Colonic mucosa (tissue), 4 donors: ENCODE results near the gene RIPK3. TPM values are rescaled to one million over a fixed set of nuclear protein-coding genes. Genes with fewer than 3 reads are reported as not detected.
"Not testable (repeated sequence)": the region's sequence is repeated elsewhere in the genome, so short reads cannot be mapped to it uniquely, and the experiment has no call there.

Source experiments
- DNase-seq: peaks from one replicate; pipeline ENCODE4 v3.0.0-alpha.2; 2020
- H3K27ac ChIP-seq: fragments of 200-600 bp; one replicate; pipeline ENCODE4 v1.8.0; 2021
- H3K27me3 ChIP-seq: fragments of 200-600 bp; one replicate; pipeline ENCODE4 v1.8.0; 2021
- H3K36me3 ChIP-seq: fragments of 200-600 bp; one replicate; pipeline ENCODE4 v1.8.0; 2021
- H3K4me1 ChIP-seq: fragments of 200-600 bp; one replicate; pipeline ENCODE4 v1.8.0; 2021; ENCODE audit warnings: mild to moderate bottlenecking
- H3K4me3 ChIP-seq: fragments of 200-600 bp; one replicate; pipeline ENCODE4 v1.8.0; 2021
- H3K9ac ChIP-seq, 2 donors: one replicate each; pipeline ENCODE4 v1.7.0; 2013; ENCODE audit warnings: control low read depth in 2 of 2, low read depth in 2 of 2, low read length in 2 of 2
- H3K9me3 ChIP-seq: fragments of 200-600 bp; one replicate; pipeline ENCODE4 v1.8.0; 2021
- CTCF ChIP-seq: fragments of 200-600 bp; IDR thresholded peaks from one replicate; pipeline ENCODE4 v1.8.0; 2022; ENCODE audit warnings: antibody characterized with exemption, mild to moderate bottlenecking
- intact Hi-C: fragments of 100-400 bp; cut with DNase I; formaldehyde crosslinking; loops from one replicate; pipeline ENCODE4 v1.14.1; 2022
- total RNA-seq, 2 donors: library from RNA; stranded (reverse); fragmentation: NEBNext Ultra II Directional in 1 of 2; extraction: Animal tissue kit (Norgen Biotek cat#: 25700) in 1 of 2; gene quantifications; one replicate each; pipeline ENCODE4 v1.2.1, GENCODE V29; 2021
- donor health status: healthy.
- donor health status: DM: no; HTN: no; CAD: no.
- donor health status: DM: no; HTN: no; CAD: no.

The RIPK3 gene
- total RNA-seq, 2 donors from 2014 or later: 30.1 to 38.2 TPM

GRCh38 chr14:24372701-24373416 is 33.1 kb upstream of the RIPK3 start:
- DNase-seq: no peak
- no peaks in the 10 kb centered on the region for H3K4me1 ChIP-seq

DNA sequence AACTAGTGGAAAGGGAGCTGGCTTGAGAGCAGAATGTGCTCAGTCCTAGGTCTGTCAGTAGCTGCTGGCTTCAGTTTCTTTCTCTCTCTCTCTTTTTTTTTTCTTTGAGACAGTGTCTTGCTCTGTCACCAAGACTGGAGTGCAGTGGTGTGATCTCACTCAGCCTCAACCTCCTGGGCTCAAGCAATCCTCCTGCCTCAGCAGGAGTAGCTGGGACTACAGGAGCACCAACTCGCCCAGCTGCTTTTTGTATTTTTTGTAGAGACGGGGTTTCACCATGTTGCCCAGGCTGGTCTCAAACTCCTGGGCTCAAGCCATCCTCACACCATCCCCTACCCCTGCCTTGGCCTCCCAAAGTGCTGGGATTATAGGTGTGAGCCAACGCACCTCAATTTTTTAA is 31.8 kb upstream of the RIPK3 start:
- intact Hi-C loops, H3K9ac ChIP-seq, DNase-seq, H3K9me3 ChIP-seq, H3K27me3 ChIP-seq, H3K4me1 ChIP-seq, H3K36me3 ChIP-seq, H3K4me3 ChIP-seq, H3K27ac ChIP-seq: not testable (repeated sequence)

More at GRCh38 chr14:24372701-24373416, 33.1 kb upstream of the RIPK3 start:
- no peak for TF ChIP-seq CTCF
- Histone ChIP-seq H3K9me3 (no peaks in the 10 kb centered on the region), H3K4me3 (no peak overlapping the region), H3K9ac (no peak overlapping the region), H3K27ac (no peak overlapping the region), H3K27me3 (no peaks in the 10 kb centered on the region), H3K36me3 (no peaks in the 10 kb centered on the region)
- intact Hi-C loops: no loop called here

- intact Hi-C loops: no loop called here
- TF ChIP-seq CTCF: no peak
- Histone ChIP-seq H3K27ac (no peak overlapping the region), H3K9me3 (no peaks in the 10 kb centered on the region), H3K4me1 (peaks cover 3% of the 10 kb centered on the region), H3K4me3 (no peak overlapping the region), H3K9ac (no peak overlapping the region), H3K27me3 (no peaks in the 10 kb centered on the region), H3K36me3 (no peaks in the 10 kb centered on the region)
- DNase-seq: no peak
Observed at GRCh38 chr14:24370748-24371147, 31.0 kb upstream of the RIPK3 start.

GRCh38 chr14:24369907-24370687 is 30.3 kb upstream of the RIPK3 start:
- H3K9ac ChIP-seq: no peak overlapping the region
- H3K9me3 ChIP-seq: no peaks in the 10 kb centered on the region
- H3K36me3 ChIP-seq: no peaks in the 10 kb centered on the region
- no peak overlapping the region for H3K27ac ChIP-seq
- H3K27me3 ChIP-seq: no peaks in the 10 kb centered on the region
- peaks cover 9% of the 10 kb centered on the region for H3K4me1 ChIP-seq
- TF ChIP-seq CTCF: no peak
- H3K4me3 ChIP-seq: no peak overlapping the region
- DNase-seq: no peak
- intact Hi-C loops: loop anchor here (5.0 kb wide), 1 partner anchor 38 kb away; no protein-coding TSS in a partner anchor

DNA sequence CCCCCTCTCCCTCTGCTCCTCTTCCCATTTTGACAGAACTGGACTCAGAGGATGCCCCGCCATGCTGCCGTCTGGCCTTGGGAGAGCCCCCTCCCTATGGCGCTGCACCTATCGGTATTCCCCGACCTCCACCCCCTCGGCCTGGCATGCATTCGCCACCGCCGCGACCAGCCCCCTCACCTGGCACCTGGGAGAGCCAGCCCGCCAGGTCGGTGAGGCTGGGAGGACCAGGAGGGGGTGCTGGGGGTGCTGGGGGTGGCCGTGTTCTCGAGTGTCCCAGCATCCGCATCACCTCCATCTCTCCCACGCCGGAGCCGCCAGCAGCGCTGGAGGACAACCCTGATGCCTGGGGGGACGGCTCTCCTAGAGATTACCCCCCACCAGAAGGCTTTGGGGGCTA is 29.7 kb upstream of the RIPK3 start:
- intact Hi-C loops: loop anchor here (5.0 kb wide), 1 partner anchor 37 kb away; no protein-coding TSS in a partner anchor
- Histone ChIP-seq H3K27ac (no peak overlapping the region), H3K27me3 (no peaks in the 10 kb centered on the region), H3K9ac (no peak overlapping the region), H3K36me3 (no peaks in the 10 kb centered on the region), H3K4me3 (no peak overlapping the region), H3K4me1 (peaks cover 9% of the 10 kb centered on the region), H3K9me3 (no peaks in the 10 kb centered on the region)
- DNase-seq: no peak
- TF ChIP-seq CTCF: no peak
